Erythroblast (primary cell): ENCODE results near the gene WSCD1.

Experiments used
- DNase-seq, 2 experiments: peaks; one replicate each; lab custom pipeline; 2025; lab: John Stamatoyannopoulos, UW
- GATA1 ChIP-seq: IDR thresholded peaks from 2 replicates; pipeline ENCODE4 v1.6.1; 2011; ENCODE audit warnings: low read depth, mild to moderate bottlenecking, control low read depth, low read length, moderate library complexity
- POLR2A ChIP-seq: IDR thresholded peaks from 2 replicates; pipeline ENCODE4 v1.6.1; 2011; ENCODE audit warnings: mild to moderate bottlenecking, low read length

WSCD1 gene

DNA sequence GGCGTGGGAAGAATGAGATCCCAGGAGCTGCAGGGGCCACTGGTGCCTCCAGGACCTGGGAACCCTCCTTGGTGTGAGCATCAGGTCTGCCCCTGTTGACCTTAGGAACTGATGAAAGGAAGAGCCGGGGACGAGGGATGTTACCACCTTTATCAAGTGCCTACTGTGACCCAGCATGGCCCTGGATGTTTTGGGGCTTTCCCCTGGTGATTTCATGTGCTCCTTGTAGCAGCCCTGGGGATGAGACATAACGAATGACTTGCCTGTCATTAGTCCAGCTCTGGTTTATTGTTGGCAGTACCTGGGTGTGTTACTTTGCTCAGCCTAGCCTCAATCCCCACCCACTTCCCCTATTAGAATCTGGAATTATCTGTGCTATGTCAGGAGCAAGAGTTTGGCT lies 39.9 kb downstream of the WSCD1 start:
- no peak for DNase-seq
- no peak for TF ChIP-seq GATA1
- TF ChIP-seq POLR2A = no peak

- TF ChIP-seq POLR2A (no peak), GATA1 (no peak)
- no peak for DNase-seq
Measured at GRCh38 chr17:6110592-6110991, 40.4 kb downstream of the WSCD1 start.

GRCh38 chr17:6120351-6120750 lies 50.2 kb downstream of the WSCD1 start:
- TF ChIP-seq GATA1 (no peak), POLR2A (no peak)
- no peak for DNase-seq

- DNase-seq = no peak
- TF ChIP-seq GATA1 (no peak), POLR2A (no peak)
Measured at GRCh38 chr17:6124856-6125255, 54.7 kb downstream of the WSCD1 start.

DNA sequence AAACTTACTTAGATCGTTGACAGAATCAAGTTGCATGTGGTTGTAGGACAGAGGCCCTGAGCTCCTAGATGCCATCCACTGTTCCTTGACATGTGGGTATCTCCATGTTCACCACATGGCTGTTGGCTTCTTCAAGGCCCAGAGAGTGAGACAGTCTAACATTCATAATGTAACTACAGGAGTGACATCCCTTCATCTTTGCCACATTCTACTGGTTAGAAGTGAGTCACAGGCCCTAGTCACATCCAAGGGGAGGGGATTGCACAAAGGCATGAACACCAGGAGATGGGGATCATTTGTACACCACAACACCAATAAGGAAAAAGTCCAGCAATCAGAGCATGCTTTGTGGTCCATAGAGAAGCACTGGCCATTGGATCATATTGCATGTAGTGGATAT lies 56.6 kb downstream of the WSCD1 start:
- no peak for TF ChIP-seq POLR2A
- no peak for TF ChIP-seq GATA1
- no peak for DNase-seq

GRCh38 chr17:6134721-6135120 lies 64.5 kb downstream of the WSCD1 start:
- no peak for DNase-seq
- TF ChIP-seq GATA1 = no peak
- no peak for TF ChIP-seq POLR2A

GRCh38 chr17:6135236-6135635 lies 65.1 kb downstream of the WSCD1 start:
- TF ChIP-seq POLR2A (no peak), GATA1 (no peak)
- no peak for DNase-seq

- no peak for TF ChIP-seq POLR2A
- no peak for TF ChIP-seq GATA1
- DNase-seq = no peak
Measured at GRCh38 chr17:6135996-6136395, 65.8 kb downstream of the WSCD1 start.

- TF ChIP-seq POLR2A (no peak), GATA1 (no peak)
- DNase-seq = no peak
Measured at GRCh38 chr17:6137716-6138502, 67.7 kb downstream of the WSCD1 start.

- no peak for DNase-seq
Measured at GRCh38 chr17:6138761-6139446, 68.7 kb downstream of the WSCD1 start.

GRCh38 chr17:6139447-6139832 lies 69.3 kb downstream of the WSCD1 start:
- no peak for DNase-seq
- TF ChIP-seq GATA1 = no peak
- TF ChIP-seq POLR2A = no peak

More at GRCh38 chr17:6138761-6139446, 68.7 kb downstream of the WSCD1 start:
- TF ChIP-seq POLR2A (no peak), GATA1 (no peak)

DNA sequence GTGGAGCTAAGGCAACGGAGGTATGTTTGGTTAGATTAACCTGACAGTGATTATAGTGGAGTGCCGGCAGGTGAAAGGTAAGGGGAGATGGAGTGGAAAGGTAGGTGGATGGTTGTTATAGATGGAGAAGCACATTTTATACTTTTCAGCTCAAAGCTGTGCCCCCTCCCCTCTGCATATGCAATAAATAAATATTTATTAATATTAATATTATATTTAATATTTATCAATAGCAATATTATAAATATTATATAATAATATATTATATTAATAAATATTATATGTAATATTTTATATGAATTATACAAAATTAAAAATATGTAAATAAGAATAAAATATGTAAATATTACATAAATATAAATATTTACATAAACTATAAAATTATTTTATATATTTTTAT lies 70.0 kb downstream of the WSCD1 start:
- TF ChIP-seq GATA1 (no peak), POLR2A (no peak)
- DNase-seq = no peak

- no peak for TF ChIP-seq GATA1
- TF ChIP-seq POLR2A = no peak
- no peak for DNase-seq
Measured at GRCh38 chr17:6140728-6141330, 70.7 kb downstream of the WSCD1 start.

DNA sequence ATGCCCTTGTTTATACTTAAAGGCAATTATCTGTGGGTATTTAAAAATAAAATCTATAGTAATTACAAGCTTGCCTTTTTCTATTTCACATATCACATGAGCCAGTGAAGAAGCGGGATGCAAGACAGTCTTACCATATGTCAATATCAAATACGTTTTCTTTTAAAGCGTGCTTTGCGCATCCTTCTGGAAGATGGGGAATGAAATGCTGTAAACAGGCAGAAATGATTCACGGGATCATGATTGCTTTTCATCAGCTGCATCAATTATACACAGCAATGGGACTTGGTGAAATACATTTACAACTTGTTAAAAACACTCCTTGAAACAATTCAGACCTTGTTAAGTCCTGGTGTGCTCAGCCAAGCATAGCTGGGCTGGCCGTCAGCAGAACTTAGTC lies 72.5 kb downstream of the WSCD1 start:
- no peak for TF ChIP-seq GATA1
- no peak for TF ChIP-seq POLR2A
- DNase-seq = no peak

DNA sequence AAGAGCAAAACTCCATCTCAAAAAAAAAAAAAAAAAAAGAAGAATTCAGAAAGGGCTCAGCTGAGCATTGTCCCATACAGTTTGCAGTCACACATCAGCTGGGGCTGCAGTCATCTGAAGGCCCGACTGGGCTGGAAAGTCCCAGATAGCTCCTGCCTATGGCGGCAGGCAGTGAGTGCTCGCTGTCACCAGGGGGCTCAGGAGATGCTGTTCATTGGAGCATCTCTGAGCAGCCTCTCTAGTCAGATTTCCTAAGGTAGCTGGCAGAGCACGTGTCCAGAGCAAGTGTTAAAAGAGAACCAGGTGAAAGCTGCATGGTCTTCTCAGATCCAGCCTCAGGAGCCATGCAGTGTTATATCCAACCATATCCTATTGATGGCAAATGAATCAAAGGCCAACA lies 75.8 kb downstream of the WSCD1 start:
- no peak for TF ChIP-seq GATA1
- no peak for TF ChIP-seq POLR2A
- DNase-seq = no peak
